ENCODE results near the gene KCTD8.

Gene KCTD8

DNA sequence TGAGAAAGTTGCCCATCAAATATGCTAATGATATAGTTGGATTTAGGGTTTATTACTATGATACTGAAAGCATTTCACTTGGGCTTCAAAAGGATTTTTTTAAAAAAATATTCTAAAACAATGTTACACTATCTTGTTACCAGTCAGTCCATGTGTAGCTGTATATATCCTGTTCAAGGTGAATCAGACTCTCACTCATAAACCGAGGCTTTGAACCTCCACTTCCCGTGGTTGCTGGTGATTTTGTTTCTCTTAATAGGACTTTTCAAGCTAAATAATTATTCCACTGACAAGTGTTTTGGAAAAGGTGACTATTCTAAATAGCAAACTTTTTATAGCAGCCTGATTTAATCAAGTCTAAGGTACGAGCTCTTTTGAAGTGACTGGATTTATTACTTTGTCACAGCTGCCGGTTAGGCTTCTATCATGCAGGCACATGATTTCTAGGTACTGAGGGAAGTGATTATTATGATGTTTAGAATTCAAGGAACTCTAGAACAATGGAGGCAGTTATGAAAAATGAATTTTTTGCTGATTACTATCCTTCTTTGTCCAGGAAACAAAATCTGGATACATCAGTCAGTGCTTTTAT, 287.7 kb downstream of the KCTD8 start:
- no peak for DNase-seq

DNA sequence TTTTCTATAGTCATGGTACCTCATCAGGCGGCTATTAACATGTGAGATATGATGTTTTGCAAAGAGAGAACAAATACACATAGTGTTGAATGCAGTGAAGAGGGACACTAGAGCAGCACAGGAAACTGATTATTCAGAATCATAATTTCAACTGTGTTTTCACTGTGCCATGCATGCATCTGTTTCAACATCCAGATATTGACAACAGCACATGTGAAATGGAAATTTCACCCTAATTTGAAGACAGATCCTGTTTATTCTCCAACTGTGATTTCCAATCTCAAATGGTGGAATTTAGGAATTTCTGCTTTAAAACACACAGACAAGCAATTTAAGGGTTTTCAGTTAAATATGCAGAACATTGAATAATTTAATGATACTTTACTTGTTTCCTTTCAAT, 288.6 kb downstream of the KCTD8 start:
- DNase-seq: no peak

DNA sequence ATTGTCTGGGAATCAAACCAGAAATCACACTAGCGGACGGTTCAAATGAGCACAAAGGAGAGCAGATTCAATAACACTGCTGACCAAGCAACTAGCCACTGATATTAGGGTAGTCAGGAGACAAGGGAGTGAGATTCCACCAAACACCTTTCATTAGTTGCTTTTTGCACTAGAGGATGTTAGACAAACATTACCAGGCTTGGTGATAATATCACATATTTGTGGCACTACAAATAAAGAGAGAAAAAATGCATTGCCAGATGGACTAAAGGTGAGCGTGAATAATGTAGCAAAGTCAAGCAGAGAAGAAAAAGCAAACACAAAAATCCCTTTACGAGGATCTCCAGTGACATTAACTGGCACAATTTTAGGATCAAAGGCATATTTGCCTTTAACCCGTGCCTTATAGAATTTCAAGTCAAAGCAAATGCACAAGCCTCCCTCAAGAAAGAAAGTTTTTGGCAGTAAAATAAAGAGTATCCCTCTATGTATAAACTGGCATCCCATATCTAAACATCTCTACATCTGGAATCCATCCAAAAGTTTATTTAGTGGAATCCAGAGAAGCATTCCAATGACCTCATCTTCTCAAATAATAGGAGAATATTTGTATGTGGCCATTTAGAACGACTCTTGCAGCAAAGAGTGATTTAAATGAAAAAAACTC, 290.9 kb downstream of the KCTD8 start:
- no peak for DNase-seq

DNA sequence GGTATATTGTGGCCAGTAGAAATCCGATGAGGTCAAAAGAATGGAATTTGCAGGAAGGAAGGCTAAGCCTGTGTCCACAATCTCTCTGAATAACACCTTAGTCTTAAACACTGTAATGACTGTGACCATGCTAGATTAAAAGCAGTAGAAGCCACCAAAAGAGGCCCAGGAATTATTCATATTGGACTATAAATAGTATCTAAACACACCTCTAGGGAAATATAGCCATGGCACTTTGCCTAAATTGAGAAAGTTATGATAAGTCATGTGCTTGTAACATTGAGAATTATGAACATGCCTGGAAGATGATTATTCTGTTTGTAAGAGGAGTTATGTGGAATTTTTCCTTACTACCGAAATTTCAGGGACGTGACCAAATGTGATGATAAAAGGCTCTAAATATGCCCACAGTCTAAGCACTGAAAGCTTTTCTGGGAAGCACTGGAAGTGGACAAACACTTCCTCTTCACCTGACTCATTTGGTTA, 298.5 kb downstream of the KCTD8 start:
- no peak for DNase-seq

DNA sequence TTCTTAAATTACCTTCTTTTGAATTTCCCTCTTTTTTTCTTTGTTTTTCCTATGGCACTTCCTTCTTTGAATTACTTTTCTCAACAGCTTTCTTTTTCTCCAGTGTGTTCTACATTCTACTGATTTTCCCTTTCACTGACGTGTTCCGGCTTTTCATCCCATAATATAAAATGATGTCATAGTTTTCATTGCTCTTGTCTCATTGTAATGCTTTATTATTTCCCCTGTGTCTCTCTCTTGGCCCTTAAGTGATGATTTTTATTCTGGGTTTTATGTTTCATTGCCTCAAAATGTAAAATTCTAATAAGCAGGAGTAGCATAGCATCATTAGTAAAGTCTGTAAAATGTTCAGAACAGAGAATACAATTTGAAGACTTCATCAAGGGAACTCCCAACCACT, 299.3 kb downstream of the KCTD8 start:
- no peak for DNase-seq

DNA sequence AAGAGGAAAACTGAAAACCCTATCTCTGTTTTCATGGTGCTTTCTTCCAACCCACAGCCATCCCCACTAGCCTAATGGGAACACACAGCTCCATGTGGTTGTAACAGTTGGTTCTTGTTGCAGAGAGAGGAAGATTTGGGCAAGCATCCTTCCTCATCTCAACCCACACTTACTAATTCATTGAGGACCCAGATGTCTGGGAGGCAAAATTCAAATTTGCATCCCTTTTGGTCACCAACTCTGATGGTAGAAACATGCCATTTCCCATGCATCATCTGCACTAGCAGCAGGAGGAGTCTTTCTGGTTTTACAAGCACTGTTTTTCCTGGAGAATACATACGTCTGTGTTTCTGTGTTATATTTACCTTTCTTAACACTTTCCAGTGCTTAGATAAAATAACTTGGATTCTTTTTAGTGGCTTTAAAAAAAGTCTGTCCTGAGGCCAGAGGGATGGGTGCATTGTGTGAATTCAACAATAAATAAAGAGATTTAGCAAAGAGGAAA, 301.0 kb downstream of the KCTD8 start:
- DNase-seq: no peak

DNA sequence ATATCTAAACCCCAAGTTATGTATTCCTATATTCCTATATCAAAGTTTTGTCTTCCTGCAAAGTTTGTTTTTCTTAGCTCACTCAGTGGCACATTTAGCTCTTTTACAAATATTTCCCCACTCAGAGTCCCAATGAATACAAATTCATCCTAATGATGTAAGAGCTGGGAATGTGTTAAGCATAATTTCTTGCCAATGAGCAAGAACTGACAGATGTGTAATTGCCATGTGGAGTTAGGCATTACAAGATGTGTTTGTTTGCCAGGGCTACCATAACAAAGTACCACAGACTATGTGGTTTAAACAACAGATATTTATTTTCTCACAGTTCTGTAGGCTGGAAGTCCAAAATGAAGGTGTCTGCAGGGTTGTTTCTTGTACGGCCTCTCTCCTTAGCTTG, 302.1 kb downstream of the KCTD8 start:
- DNase-seq: no peak

DNA sequence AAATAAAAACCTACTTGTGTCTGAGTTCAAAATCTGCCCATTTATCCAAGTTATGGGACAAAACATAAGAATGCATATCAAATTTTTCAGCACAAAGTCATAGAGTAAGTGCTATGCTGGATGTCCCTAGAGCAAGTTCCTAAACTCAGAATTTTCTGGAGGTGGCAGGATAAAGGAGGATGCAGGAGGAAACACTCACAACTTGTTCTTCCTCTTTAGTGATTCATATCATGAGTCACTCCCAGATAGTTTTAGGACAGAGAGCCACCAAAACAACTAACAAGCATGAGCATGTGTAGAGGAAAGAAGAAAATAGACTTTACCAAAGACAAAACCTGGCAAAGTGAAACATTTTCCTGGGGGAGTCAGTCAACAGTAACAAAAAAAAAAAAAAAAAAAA, 302.7 kb downstream of the KCTD8 start:
- DNase-seq: no peak

DNA sequence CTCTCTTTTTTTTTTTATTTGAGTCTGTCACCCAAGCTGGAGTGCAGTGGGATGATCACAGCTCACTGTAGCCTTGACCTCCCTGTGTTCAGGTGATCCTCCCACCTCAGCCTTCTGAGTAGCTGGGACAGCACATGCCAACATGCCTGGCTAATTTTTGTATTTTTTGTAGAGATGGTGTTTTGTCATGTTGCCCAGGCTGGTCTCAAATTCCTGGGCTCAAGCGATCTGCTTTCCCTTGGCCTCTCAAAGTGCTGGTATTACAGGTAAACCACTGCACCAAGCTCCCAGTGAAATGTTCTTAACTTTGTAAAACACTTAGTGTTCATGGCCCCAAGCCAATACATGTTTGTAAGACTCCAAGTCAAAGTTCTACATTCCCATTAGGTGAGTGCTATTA, 316.1 kb downstream of the KCTD8 start:
- no peak for DNase-seq

All from stimulated activated CD4-positive, alpha-beta T cell treated with anti-CD3 and anti-CD28 coated beads, Interleukin-4, amount 100 ng/mL, for 1 hour (primary cell).